ENCODE data around the gene OXTR. TPM values are rescaled to one million over a fixed set of nuclear protein-coding genes. Genes with fewer than 3 reads are reported as not detected.

The OXTR gene
- total and polyA plus RNA-seq, 8 donors, result 0.05 to 2.4 (median 0.24) TPM

DNA sequence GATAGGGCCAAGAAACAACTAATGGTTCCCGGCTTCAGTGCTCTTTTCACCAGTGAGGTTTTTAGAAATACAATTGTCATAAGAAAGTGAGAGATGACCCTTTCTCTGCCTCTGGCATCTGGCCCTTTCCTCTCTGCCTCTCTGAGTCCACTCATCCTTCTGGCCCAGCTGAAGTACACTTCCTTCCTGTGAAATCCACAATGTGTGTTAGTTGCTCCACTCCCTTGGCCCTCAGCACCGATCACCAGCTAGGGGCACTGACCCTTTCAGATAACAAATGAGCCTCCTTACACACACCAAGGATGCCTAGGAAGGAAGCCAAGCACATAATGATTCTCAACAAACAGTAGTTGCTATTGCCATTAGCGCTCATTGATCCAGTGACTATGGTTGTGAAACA, 38.8 kb downstream of the OXTR start:
- Histone ChIP-seq H3K27ac (no peak overlapping the region), H3K36me3 (no peaks in the 10 kb centered on the region), H3K27me3 (no peaks in the 10 kb centered on the region), H3K4me1 (no peaks in the 10 kb centered on the region), H3K9me3 (no peaks in the 10 kb centered on the region), H3K4me3 (no peak overlapping the region)
- intact Hi-C loops (cut with DNase I), result no loop called here
- TF ChIP-seq, protein P1, sequence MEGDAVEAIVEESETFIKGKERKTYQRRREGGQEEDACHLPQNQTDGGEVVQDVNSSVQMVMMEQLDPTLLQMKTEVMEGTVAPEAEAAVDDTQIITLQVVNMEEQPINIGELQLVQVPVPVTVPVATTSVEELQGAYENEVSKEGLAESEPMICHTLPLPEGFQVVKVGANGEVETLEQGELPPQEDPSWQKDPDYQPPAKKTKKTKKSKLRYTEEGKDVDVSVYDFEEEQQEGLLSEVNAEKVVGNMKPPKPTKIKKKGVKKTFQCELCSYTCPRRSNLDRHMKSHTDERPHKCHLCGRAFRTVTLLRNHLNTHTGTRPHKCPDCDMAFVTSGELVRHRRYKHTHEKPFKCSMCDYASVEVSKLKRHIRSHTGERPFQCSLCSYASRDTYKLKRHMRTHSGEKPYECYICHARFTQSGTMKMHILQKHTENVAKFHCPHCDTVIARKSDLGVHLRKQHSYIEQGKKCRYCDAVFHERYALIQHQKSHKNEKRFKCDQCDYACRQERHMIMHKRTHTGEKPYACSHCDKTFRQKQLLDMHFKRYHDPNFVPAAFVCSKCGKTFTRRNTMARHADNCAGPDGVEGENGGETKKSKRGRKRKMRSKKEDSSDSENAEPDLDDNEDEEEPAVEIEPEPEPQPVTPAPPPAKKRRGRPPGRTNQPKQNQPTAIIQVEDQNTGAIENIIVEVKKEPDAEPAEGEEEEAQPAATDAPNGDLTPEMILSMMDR (IDR thresholded peaks at IDR 0.05), result no peak
- no peak for FAIRE-seq
- no peak for ATAC-seq
- DNase-seq, result no peak
- WGBS, 2 donors, result 50 to 53% methylated on average over 3 of the region's 3 CpGs

GRCh38 chr3:8729479-8729878, 39.9 kb downstream of the OXTR start:
- H3K27me3 ChIP-seq, result no peaks in the 10 kb centered on the region
- 74 to 85% methylated on average over 3 of the region's 3 CpGs for WGBS, 2 donors
- no peak overlapping the region for H3K27ac ChIP-seq
- FAIRE-seq (no peak), ATAC-seq (no peak), DNase-seq (no peak)
- H3K4me1 ChIP-seq, result no peaks in the 10 kb centered on the region
- H3K9me3 ChIP-seq, result no peaks in the 10 kb centered on the region
- H3K36me3 ChIP-seq, result no peaks in the 10 kb centered on the region
- intact Hi-C loops (cut with DNase I), result no loop called here
- TF ChIP-seq, protein P1 (IDR thresholded peaks at IDR 0.05), result no peak
- H3K4me3 ChIP-seq, result no peak overlapping the region

DNA sequence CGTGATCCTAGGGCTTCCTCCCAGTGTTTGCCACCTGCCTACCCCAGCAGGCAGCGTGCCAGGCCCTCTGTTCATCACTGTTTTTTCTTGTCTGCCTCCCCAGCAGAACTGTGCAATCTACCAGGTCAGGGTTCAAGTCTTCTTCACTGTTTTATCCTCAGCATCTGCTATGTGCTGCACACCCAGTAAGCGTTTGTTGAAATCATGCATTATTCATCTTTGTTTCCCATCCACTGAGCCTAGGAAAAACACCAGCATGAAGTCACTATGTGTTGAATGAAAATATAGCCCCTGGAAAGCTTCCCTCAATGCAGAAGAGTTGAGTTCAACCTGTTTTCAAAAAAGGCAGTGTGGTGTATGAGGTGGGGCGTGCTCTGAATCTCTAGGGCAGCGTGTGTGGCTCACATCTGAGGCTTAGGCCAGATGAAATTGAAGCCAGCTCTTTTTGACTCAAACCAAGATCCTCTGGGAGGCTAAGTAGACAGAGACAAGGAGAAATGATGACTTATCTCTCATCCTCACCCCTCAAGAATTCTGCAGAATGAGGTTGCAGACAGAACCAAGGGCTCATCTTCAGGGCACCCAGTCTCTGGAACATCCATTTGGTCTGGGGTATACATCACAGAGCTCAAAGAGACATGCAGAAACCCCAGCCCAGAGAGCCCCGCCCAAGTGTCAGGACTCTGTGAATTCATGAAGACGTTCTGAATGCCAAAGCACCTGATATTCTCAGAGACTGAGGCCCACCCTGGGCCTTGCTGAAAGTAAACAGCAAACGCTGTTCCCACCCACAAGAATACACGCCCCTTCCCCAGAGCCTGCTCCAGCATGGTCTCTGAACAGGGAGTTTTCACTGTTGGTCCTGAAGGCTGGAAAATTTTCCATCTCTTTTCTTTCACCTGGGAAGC, 41.6 kb downstream of the OXTR start:
- no peak for ATAC-seq
- H3K27me3 ChIP-seq, result no peaks in the 10 kb centered on the region
- no peaks in the 10 kb centered on the region for H3K36me3 ChIP-seq
- 61 to 79% methylated on average over 9 of the region's 9 CpGs for WGBS, 2 donors
- FAIRE-seq, result no peak
- DNase-seq, result no peak
- no peaks in the 10 kb centered on the region for H3K9me3 ChIP-seq
- no peak overlapping the region for H3K4me3 ChIP-seq
- TF ChIP-seq, protein P1 (IDR thresholded peaks at IDR 0.05), result no peak
- intact Hi-C loops (cut with DNase I), result no loop called here
- H3K27ac ChIP-seq, result no peak overlapping the region
- no peaks in the 10 kb centered on the region for H3K4me1 ChIP-seq

GRCh38 chr3:8724108-8724752, 45.2 kb downstream of the OXTR start:
- TF ChIP-seq, protein P1 (IDR thresholded peaks at IDR 0.05), result no peak

GRCh38 chr3:8723612-8724011, 45.8 kb downstream of the OXTR start:
- Histone ChIP-seq H3K27ac (no peak overlapping the region), H3K9me3 (no peaks in the 10 kb centered on the region), H3K27me3 (no peaks in the 10 kb centered on the region), H3K36me3 (no peaks in the 10 kb centered on the region), H3K4me3 (no peak overlapping the region), H3K4me1 (no peaks in the 10 kb centered on the region)
- DNase-seq, result no peak
- TF ChIP-seq, protein P1 (IDR thresholded peaks at IDR 0.05), result no peak
- no peak for FAIRE-seq
- 57 to 82% methylated on average over 3 of the region's 3 CpGs for WGBS, 2 donors
- no peak for ATAC-seq
- intact Hi-C loops (cut with DNase I), result no loop called here

More at GRCh38 chr3:8724108-8724752, 45.2 kb downstream of the OXTR start:
- intact Hi-C loops (cut with DNase I), result no loop called here
- no peak overlapping the region for H3K4me3 ChIP-seq
- H3K9me3 ChIP-seq, result no peaks in the 10 kb centered on the region
- H3K4me1 ChIP-seq, result no peaks in the 10 kb centered on the region
- ATAC-seq (no peak), DNase-seq (no peak), FAIRE-seq (no peak)
- no peaks in the 10 kb centered on the region for H3K27me3 ChIP-seq
- no peak overlapping the region for H3K27ac ChIP-seq
- 49 to 62% methylated on average over 3 of the region's 3 CpGs for WGBS, 2 donors
- no peaks in the 10 kb centered on the region for H3K36me3 ChIP-seq
